Fibroblast of lung (primary cell): ENCODE data around the gene N4BP2.

Source experiments
- CTCF ChIP-seq, 2 donors: IDR thresholded peaks in 1 of 2; conservative IDR thresholded peaks in 1 of 2; 1 replicate in 1 of 2; 2 replicates in 1 of 2; pipeline ENCODE4 v1.5.1; 2011 to 2012; ENCODE audit warnings: low read length in 2 of 2, control low read depth in 1 of 2, inconsistent platforms in 1 of 2, low read depth in 1 of 2, mild to moderate bottlenecking in 1 of 2
- EZH2 ChIP-seq: IDR thresholded peaks from 2 replicates; pipeline ENCODE4 v1.5.1; 2012; ENCODE audit warnings: low read length, control low read depth, mild to moderate bottlenecking; ENCODE audit errors: missing control alignments

GRCh38 chr4:40186665-40187014, 130.0 kb downstream of the N4BP2 start:
- TF ChIP-seq CTCF (conservative IDR thresholded peaks at IDR 0.05 in 1 of 2, IDR thresholded peaks at IDR 0.05 in 1 of 2; ENCODE audit: low read depth in 1 of 2, low read length in 2 of 2) (no peak), EZH2 (no peak)
